SK-N-DZ (cell line): Measurements from ENCODE around the gene TMEM132D.

Source experiments
- DNase-seq: peaks from one replicate; pipeline ENCODE4 v3.0.0-alpha.2; 2015; ENCODE audit warnings: low spot score

Gene TMEM132D

DNA sequence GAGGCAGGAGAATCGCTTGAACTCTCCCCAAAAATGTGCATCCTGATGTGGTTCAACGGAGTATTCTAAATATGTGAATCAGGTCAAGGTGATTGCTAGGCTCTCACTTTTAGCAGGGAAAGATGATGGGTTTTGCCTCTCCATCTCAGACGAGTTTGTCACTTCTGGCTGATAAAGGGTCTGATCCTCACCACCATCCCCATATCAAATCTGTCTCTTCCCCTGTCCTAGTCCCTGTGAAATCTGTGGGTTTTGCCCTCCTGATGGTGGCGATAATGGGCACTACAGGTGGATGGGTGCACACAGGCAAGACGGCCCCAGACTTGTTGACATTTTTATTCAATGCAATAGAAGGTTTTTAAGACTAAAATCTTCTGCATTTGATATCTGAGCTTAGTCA lies 665.9 kb downstream of the TMEM132D start:
- DNase-seq = no peak

DNA sequence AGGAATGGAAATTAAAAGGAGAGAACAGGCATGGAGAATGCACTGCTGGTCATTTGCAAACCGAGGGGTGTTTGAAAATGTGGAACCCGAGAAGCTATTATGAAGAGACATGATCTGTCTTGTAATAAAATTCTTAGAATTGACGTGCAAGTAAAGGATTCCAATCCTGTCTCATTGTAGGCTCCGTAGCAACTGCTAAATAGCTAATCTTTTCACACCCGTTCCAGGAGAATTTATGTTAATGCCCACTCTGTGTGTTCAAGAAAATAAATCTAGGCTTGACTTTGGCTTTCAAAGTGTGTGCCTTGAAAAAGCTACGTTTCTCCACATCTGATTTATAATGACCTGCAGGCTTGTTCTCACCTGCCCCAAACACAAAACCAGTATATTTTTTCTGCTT lies 669.6 kb downstream of the TMEM132D start:
- no peak for DNase-seq

DNA sequence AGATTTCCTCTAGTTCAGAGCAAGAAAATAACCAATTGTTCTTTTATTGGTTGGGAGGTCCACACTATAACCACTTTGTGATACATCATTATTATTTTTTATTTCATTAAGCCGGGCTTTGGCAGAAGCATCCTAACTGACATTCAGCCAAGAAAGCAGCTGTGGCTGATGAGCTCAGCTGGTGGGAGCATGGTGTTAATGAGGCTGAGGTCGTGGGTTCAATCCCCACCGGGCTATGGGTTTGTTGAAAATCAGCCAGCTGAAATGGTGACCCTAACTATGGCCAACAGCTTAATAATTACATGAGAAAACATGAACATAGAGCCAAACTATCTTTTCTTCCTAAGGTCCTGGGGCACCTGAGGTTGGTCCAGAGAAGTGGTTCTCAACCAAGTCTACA lies 672.3 kb downstream of the TMEM132D start:
- no peak for DNase-seq

- no peak for DNase-seq
Measured at GRCh38 chr12:129230995-129231394, 672.8 kb downstream of the TMEM132D start.

GRCh38 chr12:129226851-129227250 lies 677.0 kb downstream of the TMEM132D start:
- no peak for DNase-seq

DNA sequence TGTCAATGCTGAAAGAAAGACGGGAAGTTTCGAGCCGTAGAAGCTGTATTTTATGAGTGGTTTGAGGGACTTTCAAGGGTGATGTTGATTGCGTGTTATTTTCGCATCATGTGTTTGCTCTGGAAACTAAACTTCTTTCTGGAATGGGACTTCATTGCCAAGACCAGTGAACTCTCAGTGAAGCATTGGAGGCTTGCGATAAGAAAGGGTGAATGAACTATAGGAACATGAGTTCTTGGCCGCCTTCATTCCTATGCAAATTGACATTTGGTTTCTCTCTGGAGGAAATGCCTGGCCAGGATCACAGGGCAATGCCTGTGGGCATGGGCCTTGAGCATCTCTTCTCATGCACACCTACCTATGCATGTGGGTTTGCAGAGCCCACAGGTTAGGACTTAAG lies 677.8 kb downstream of the TMEM132D start:
- no peak for DNase-seq

- no peak for DNase-seq
Measured at GRCh38 chr12:129215556-129215955, 688.3 kb downstream of the TMEM132D start.

DNA sequence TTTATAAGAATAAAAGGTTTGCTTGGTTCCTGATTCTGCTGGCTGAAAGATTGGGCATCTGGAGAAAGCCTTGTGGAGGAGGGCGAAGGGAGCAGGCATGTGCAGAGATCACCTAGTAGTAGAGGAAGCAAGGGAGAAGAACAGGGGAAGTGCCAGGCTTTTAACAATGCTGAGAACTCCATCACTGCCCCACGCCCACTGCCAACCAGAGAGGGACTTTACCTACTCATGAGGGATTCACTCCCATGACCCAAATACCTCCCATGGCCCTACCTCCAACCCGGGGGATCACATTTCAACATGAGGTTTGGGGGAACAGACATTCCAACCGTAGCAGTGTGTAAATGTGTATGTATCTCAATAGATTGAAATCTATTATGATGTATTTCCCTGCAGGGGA lies 690.3 kb downstream of the TMEM132D start:
- DNase-seq = no peak

- no peak for DNase-seq
Measured at GRCh38 chr12:129211862-129212630, 691.8 kb downstream of the TMEM132D start.

- no peak for DNase-seq
Measured at GRCh38 chr12:129208566-129208965, 695.3 kb downstream of the TMEM132D start.

DNA sequence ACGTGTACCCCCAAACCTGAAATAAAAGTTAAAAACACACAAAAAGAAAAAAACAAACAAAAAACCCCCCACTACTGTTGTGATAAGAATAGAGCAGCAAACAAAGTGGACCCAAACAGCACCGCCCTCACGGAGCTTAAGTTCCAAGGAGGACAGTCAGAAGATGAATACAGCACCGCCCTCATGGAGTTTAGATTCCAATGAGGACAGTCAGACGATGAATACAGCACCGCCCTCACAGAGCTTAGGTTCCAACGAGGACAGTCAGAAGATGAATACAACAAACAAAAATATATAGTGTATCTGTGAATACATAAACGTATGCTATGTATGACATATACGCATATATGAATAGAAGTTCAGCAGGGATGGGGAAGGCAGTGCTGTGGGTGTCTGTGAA lies 696.7 kb downstream of the TMEM132D start:
- DNase-seq = no peak

DNA sequence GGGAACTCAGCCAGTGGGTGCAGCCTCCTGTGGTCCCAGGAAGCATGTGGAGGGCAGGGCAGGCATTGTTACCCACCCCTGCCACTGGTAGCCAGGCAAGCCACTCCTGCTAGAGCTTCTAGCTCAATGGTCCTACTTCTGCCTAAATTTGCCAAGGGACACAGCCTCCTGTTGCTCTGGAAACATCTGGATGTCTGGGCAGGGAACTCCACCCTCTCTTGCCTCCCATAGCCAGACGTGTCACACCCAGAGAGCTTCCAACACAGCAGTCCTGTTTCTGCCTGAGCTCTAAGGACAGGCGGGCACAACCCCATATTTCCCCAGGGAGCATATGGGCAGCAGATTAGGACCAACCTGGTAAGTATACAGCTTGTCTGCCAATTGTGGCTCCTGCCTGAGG lies 700.4 kb downstream of the TMEM132D start:
- DNase-seq = no peak

- DNase-seq = no peak
Measured at GRCh38 chr12:129202109-129202814, 701.6 kb downstream of the TMEM132D start.

DNA sequence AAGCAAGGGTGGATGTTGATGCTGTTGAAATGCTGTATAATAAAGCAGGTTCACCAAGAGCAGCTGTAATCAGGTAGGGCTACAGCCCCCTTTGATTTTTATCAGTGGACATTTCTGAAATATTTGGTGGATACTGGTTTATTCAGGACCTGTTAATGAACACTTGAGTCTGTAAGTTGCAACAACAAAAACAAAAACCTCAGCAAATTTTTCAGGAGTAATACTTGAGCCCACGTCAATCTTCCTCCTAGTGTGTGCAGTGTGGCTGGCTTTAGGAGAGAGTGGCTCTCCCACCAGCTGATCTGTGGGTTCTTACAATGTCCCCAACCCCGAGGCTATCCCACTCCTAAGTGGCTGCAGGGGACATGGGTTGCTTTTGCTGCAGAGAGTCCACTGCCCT lies 702.8 kb downstream of the TMEM132D start:
- DNase-seq = no peak

GRCh38 chr12:129200576-129200975 lies 703.2 kb downstream of the TMEM132D start:
- DNase-seq = no peak

GRCh38 chr12:129196927-129197326 lies 706.9 kb downstream of the TMEM132D start:
- no peak for DNase-seq

- no peak for DNase-seq
Measured at GRCh38 chr12:129195081-129195480, 708.7 kb downstream of the TMEM132D start.

DNA sequence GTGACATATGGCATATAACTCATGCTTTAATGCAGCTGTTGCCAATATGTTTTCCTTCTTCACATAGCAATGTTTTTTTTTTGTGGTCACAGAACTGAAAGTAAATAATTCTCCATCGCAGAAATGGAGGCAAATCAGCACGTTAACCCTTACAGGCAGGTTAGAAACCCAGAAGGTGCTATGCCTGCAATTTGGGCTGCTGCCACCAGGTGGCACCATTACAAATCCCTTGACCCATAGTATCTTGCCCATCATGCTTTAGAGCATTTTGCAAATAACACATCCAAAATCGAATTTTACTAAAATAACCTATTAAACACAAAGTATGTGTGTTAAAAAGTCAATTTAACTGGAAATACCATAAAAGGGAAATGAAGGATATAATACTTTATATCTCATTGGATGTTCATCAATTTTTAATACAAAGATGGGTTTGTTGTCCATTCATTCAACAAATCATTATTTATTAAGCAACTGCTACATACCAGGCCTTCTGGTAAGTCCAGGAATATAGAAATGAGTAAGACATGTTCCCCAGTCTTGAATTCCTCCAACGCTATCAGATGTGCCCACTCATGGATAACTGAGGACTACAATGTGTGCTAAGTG lies 710.5 kb downstream of the TMEM132D start:
- DNase-seq = no peak

- DNase-seq = peak; percentile 73
Measured at GRCh38 chr12:129190827-129191226, 713.0 kb downstream of the TMEM132D start.

DNA sequence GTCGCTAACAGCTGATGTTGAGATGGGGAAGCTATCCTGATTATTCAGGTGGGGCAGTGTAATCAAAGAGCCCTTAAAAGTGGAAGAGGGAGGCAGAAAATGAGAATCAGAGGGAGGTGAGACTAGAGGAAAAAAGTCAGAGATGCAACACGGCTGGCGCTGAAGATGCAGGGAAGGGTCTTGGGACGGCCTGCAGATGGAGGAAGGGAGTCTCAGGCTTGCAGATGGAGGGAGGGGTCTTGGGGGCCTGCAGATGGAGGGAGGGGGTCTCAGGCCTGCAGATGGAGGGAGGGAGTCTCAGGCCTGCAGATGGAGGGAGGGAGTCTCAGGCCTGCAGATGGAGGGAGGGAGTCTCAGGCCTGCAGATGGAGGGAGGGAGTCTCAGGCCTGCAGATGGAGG lies 713.9 kb downstream of the TMEM132D start:
- peak; percentile 68 for DNase-seq

- DNase-seq = peak; percentile 37
Measured at GRCh38 chr12:129186952-129187351, 716.9 kb downstream of the TMEM132D start.

DNA sequence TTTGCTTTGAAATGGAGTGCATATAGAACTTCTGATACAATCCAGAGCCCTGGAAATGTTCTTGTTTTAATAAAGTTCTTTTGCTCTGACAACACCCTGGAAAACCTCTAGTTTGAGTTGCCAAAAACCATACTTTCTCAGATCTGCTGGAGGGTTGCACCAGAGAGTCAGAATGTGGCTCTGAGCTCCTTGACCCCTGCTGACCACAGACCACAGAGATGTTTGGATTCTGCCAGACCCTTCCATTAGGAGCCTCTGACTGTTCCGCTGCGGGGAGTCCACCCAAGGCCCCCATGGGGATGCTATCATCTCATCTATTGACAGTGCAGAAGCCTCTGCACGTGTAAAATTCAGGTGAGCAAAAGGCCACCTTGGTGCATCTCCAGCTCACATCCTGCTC lies 718.0 kb downstream of the TMEM132D start:
- no peak for DNase-seq
